NK-92 (cell line): ENCODE measurements around the gene ANO10.
"Not testable (repeated sequence)": the region's sequence is repeated elsewhere in the genome, so short reads cannot be mapped to it uniquely, and the experiment has no call there.

Source experiments
- DNase-seq: peaks from one replicate; lab custom pipeline; 2025; ENCODE audit not compliant: unreplicated experiment; lab: John Stamatoyannopoulos, UW

ANO10 gene

GRCh38 chr3:43522727-43523362 lies 99.0 kb downstream of the ANO10 start:
- DNase-seq: no peak

GRCh38 chr3:43521941-43522340 lies 99.9 kb downstream of the ANO10 start:
- no peak for DNase-seq

- DNase-seq: not testable (repeated sequence)
Observed at GRCh38 chr3:43518515-43518914, 103.3 kb downstream of the ANO10 start.

GRCh38 chr3:43515970-43516635 lies 105.7 kb downstream of the ANO10 start:
- no peak for DNase-seq

GRCh38 chr3:43515208-43515917 lies 106.4 kb downstream of the ANO10 start:
- DNase-seq: no peak

GRCh38 chr3:43512754-43513404 lies 108.9 kb downstream of the ANO10 start:
- no peak for DNase-seq

- no peak for DNase-seq
Observed at GRCh38 chr3:43506644-43507043, 115.2 kb downstream of the ANO10 start.

- DNase-seq: no peak
Observed at GRCh38 chr3:43505351-43505750, 116.5 kb downstream of the ANO10 start.

GRCh38 chr3:43503067-43503728 lies 118.6 kb downstream of the ANO10 start:
- no peak for DNase-seq

GRCh38 chr3:43499256-43499655 lies 122.6 kb downstream of the ANO10 start:
- DNase-seq: no peak

- DNase-seq: no peak
Observed at GRCh38 chr3:43497905-43498365, 123.9 kb downstream of the ANO10 start.

GRCh38 chr3:43497422-43497821 lies 124.4 kb downstream of the ANO10 start:
- no peak for DNase-seq

- no peak for DNase-seq
Observed at GRCh38 chr3:43496740-43497375, 125.0 kb downstream of the ANO10 start.

GRCh38 chr3:43492932-43493331 lies 128.9 kb downstream of the ANO10 start:
- not testable (repeated sequence) for DNase-seq

GRCh38 chr3:43491807-43492206 lies 130.0 kb downstream of the ANO10 start:
- DNase-seq: not testable (repeated sequence)

GRCh38 chr3:43490640-43491185 lies 131.1 kb downstream of the ANO10 start:
- no peak for DNase-seq

- DNase-seq: no peak
Observed at GRCh38 chr3:43489930-43490329, 131.9 kb downstream of the ANO10 start.

GRCh38 chr3:43485931-43486330 lies 135.9 kb downstream of the ANO10 start:
- no peak for DNase-seq

GRCh38 chr3:43484926-43485488 lies 136.8 kb downstream of the ANO10 start:
- no peak for DNase-seq

GRCh38 chr3:43481375-43481774 lies 140.4 kb downstream of the ANO10 start:
- DNase-seq: no peak
